Astrocyte (in vitro differentiated cells and primary cell): ENCODE measurements around the gene OLFML2B. TPM values are rescaled to one million over a fixed set of nuclear protein-coding genes. Genes with fewer than 3 reads are reported as not detected.

Experiments
- DNase-seq: peaks from one replicate; pipeline ENCODE4 v3.0.0-alpha.2; 2010; ENCODE audit warnings: low read depth
- FAIRE-seq: peaks from 2 replicates; lab custom pipeline; 2011; peaks lifted over from hg19 to GRCh38; lab: Jason Lieb, UNC
- H2AFZ ChIP-seq: 2 replicates; pipeline ENCODE4 v1.6.0; 2012; ENCODE audit warnings: low read depth, low read length, inconsistent platforms
- H3K27ac ChIP-seq: 2 replicates; pipeline ENCODE4 v1.5.1; 2011; ENCODE audit warnings: low read depth, low read length, inconsistent platforms
- H3K27me3 ChIP-seq: 2 replicates; pipeline ENCODE4 v1.6.0; 2011; ENCODE audit warnings: low read length, inconsistent platforms; ENCODE audit not compliant: insufficient read depth
- H3K36me3 ChIP-seq: 2 replicates; pipeline ENCODE4 v1.5.1; 2011; ENCODE audit warnings: low read length, inconsistent platforms; ENCODE audit not compliant: insufficient read depth
- H3K4me1 ChIP-seq: 2 replicates; pipeline ENCODE4 v1.5.1; 2011; ENCODE audit warnings: low read length, inconsistent platforms; ENCODE audit not compliant: insufficient read depth
- H3K4me2 ChIP-seq: 2 replicates; pipeline ENCODE4 v1.6.0; 2012; ENCODE audit warnings: low read length, inconsistent platforms
- H3K4me3 ChIP-seq: 2 replicates; pipeline ENCODE4 v1.5.1; 2011; ENCODE audit warnings: low read depth, mild to moderate bottlenecking, low read length, inconsistent platforms; ENCODE audit not compliant: insufficient read depth
- H3K79me2 ChIP-seq: 2 replicates; pipeline ENCODE4 v1.6.0; 2012; ENCODE audit warnings: mild to moderate bottlenecking, low read length, inconsistent platforms; ENCODE audit not compliant: insufficient read depth
- H3K9ac ChIP-seq: 2 replicates; pipeline ENCODE4 v1.6.0; 2012; ENCODE audit warnings: mild to moderate bottlenecking, low read length, inconsistent platforms
- H3K9me3 ChIP-seq: 2 replicates; pipeline ENCODE4 v1.5.1; 2012; ENCODE audit warnings: low read depth, mild to moderate bottlenecking, low read length, inconsistent platforms; ENCODE audit not compliant: insufficient read depth
- H4K20me1 ChIP-seq: 2 replicates; pipeline ENCODE4 v1.6.0; 2012; ENCODE audit warnings: low read length, inconsistent platforms; ENCODE audit not compliant: insufficient read depth
- H3K27ac Mint-ChIP-seq: one replicate; pipeline ENCODE4 v1.8.0; 2021; ENCODE audit warnings: mild to moderate bottlenecking, mixed read lengths; ENCODE audit not compliant: unreplicated experiment
- H3K27me3 Mint-ChIP-seq: one replicate; pipeline ENCODE4 v1.8.0; 2021; ENCODE audit warnings: low read depth, mixed read lengths; ENCODE audit not compliant: unreplicated experiment
- H3K36me3 Mint-ChIP-seq: one replicate; pipeline ENCODE4 v1.8.0; 2021; ENCODE audit warnings: low read depth, mixed read lengths; ENCODE audit not compliant: unreplicated experiment
- H3K4me1 Mint-ChIP-seq: one replicate; pipeline ENCODE4 v1.8.0; 2021; ENCODE audit warnings: low read depth, mixed read lengths; ENCODE audit not compliant: unreplicated experiment
- H3K4me3 Mint-ChIP-seq: one replicate; pipeline ENCODE4 v1.8.0; 2021; ENCODE audit warnings: mild to moderate bottlenecking, moderate library complexity, mixed read lengths; ENCODE audit not compliant: unreplicated experiment
- H3K9me3 Mint-ChIP-seq: one replicate; pipeline ENCODE4 v1.8.0; 2021; ENCODE audit warnings: mild to moderate bottlenecking, mixed read lengths; ENCODE audit not compliant: unreplicated experiment
- CTCF ChIP-seq: IDR thresholded peaks from 2 replicates; pipeline ENCODE4 v1.5.1; 2011; ENCODE audit warnings: low read depth, mild to moderate bottlenecking, inconsistent platforms, low read length, moderate library complexity; ENCODE audit not compliant: insufficient read depth
- EZH2 ChIP-seq: IDR thresholded peaks from 2 replicates; pipeline ENCODE4 v1.6.1; 2012; ENCODE audit warnings: mild to moderate bottlenecking, low read length, inconsistent platforms; ENCODE audit not compliant: insufficient read depth
- total RNA-seq: library from RNA; stranded (reverse); gene quantifications from 2 replicates; pipeline ENCODE4 v1.2.1, GENCODE V29; 2021

OLFML2B gene
- total RNA-seq, 1 donor from 2014 or later: 14.7 TPM

GRCh38 chr1:161954466-161954865, 69.2 kb downstream of the OLFML2B start:
- Mint-ChIP-seq H3K4me1 (peaks cover 35% of the 10 kb centered on the region), H3K27ac (peak overlapping the region; percentile 36), H3K9me3 (no peaks in the 10 kb centered on the region)

GRCh38 chr1:161954050-161954449, 69.6 kb downstream of the OLFML2B start:
- Mint-ChIP-seq H3K27me3 (no peaks in the 10 kb centered on the region), H3K4me3 (no peak overlapping the region), H3K4me1 (peaks cover 35% of the 10 kb centered on the region), H3K36me3 (peaks cover 2% of the 10 kb centered on the region), H3K27ac (peak overlapping the region; percentile 5), H3K9me3 (no peaks in the 10 kb centered on the region)
- Histone ChIP-seq H3K9ac (no peak overlapping the region), H4K20me1 (no peaks in the 10 kb centered on the region), H3K27ac (no peak overlapping the region), H3K36me3 (no peaks in the 10 kb centered on the region), H3K27me3 (no peaks in the 10 kb centered on the region), H3K9me3 (no peaks in the 10 kb centered on the region), H2AFZ (no peak overlapping the region), H3K4me1 (peaks cover 25% of the 10 kb centered on the region), H3K4me2 (no peak overlapping the region), H3K79me2 (no peaks in the 10 kb centered on the region), H3K4me3 (no peak overlapping the region)
- TF ChIP-seq EZH2: no peak
- no peak for TF ChIP-seq CTCF
- DNase-seq (no peak), FAIRE-seq (no peak)

More at GRCh38 chr1:161954466-161954865, 69.2 kb downstream of the OLFML2B start:
- Histone ChIP-seq H3K27me3 (no peaks in the 10 kb centered on the region), H3K4me3 (no peak overlapping the region), H3K79me2 (no peaks in the 10 kb centered on the region), H3K9me3 (no peaks in the 10 kb centered on the region), H2AFZ (no peak overlapping the region), H3K9ac (no peak overlapping the region), H3K4me1 (peaks cover 25% of the 10 kb centered on the region), H3K36me3 (no peaks in the 10 kb centered on the region), H3K4me2 (no peak overlapping the region), H3K27ac (no peak overlapping the region), H4K20me1 (no peaks in the 10 kb centered on the region)
- Mint-ChIP-seq H3K27me3 (no peaks in the 10 kb centered on the region), H3K36me3 (peaks cover 2% of the 10 kb centered on the region), H3K4me3 (peak overlapping the region; percentile 17)
- no peak for TF ChIP-seq EZH2
- no peak for TF ChIP-seq CTCF
- FAIRE-seq (no peak), DNase-seq (peak; percentile 57)

- no peaks in the 10 kb centered on the region for H3K27me3 Mint-ChIP-seq
- H3K9me3 Mint-ChIP-seq: no peaks in the 10 kb centered on the region
- TF ChIP-seq CTCF (no peak), EZH2 (no peak)
- Histone ChIP-seq H3K4me2 (no peak overlapping the region), H3K27ac (no peak overlapping the region), H3K4me1 (peaks cover 20% of the 10 kb centered on the region), H3K9me3 (no peaks in the 10 kb centered on the region), H2AFZ (no peak overlapping the region), H3K27me3 (no peaks in the 10 kb centered on the region), H3K79me2 (no peaks in the 10 kb centered on the region), H3K9ac (no peak overlapping the region), H3K36me3 (no peaks in the 10 kb centered on the region), H3K4me3 (no peak overlapping the region), H4K20me1 (no peaks in the 10 kb centered on the region)
- H3K27ac Mint-ChIP-seq: peak overlapping the region; percentile 84
- no peak for DNase-seq
- no peak overlapping the region for H3K4me3 Mint-ChIP-seq
- no peak for FAIRE-seq
- peaks cover 32% of the 10 kb centered on the region for H3K4me1 Mint-ChIP-seq
- H3K36me3 Mint-ChIP-seq: no peaks in the 10 kb centered on the region
Measured at GRCh38 chr1:161953256-161953920, 70.3 kb downstream of the OLFML2B start.
